Natural killer cell treated with Interleukin-12 subunit alpha and Interleukin-12 subunit beta and Interleukin-15 and Interleukin-18, amount 100 ng/mL, for 72 hours (primary cell): ENCODE measurements around the gene NEU4. TPM values are rescaled to one million over a fixed set of nuclear protein-coding genes. Genes with fewer than 3 reads are reported as not detected.
"Not testable (repeated sequence)": the region's sequence is repeated elsewhere in the genome, so short reads cannot be mapped to it uniquely, and the experiment has no call there.

Experiments
- ATAC-seq, 2 donors: fragments of 150-1000 bp; cut with Tn5 transposase in 1 of 2; sonication (Bioruptor Pico), chemical (Tn5 transposase) in 1 of 2; 2 replicates each; pipeline ENCODE4 v1.10.0; 2021
- DNase-seq: peaks from one replicate; pipeline ENCODE4 v3.0.0; 2022; ENCODE audit warnings: low spot score
- H3K27ac Mint-ChIP-seq, 2 donors: 1 replicate in 1 of 2; 2 replicates in 1 of 2; pipeline ENCODE4 v1.8.0; 2022; ENCODE audit warnings: mixed read lengths in 2 of 2, mild to moderate bottlenecking in 1 of 2, moderate library complexity in 1 of 2
- H3K27me3 Mint-ChIP-seq, 2 donors: 1 replicate in 1 of 2; 2 replicates in 1 of 2; pipeline ENCODE4 v1.8.0; 2022; ENCODE audit warnings: mixed read lengths in 2 of 2
- H3K36me3 Mint-ChIP-seq: one replicate; pipeline ENCODE4 v1.8.0; 2022; ENCODE audit warnings: mixed read lengths
- H3K4me1 Mint-ChIP-seq, 2 donors: 1 replicate in 1 of 2; 2 replicates in 1 of 2; pipeline ENCODE4 v1.8.0; 2022; ENCODE audit warnings: low read depth in 2 of 2, mixed read lengths in 2 of 2, mild to moderate bottlenecking in 1 of 2
- H3K4me3 Mint-ChIP-seq: one replicate; pipeline ENCODE4 v1.8.0; 2022; ENCODE audit warnings: mixed read lengths
- H3K9me3 Mint-ChIP-seq: 2 replicates; pipeline ENCODE4 v1.8.0; 2022; ENCODE audit warnings: mixed read lengths
- total RNA-seq, 2 donors: library from RNA; stranded (reverse); gene quantifications; one replicate each; pipeline ENCODE4 v1.2.3, GENCODE V29; 2022

Gene NEU4
- total RNA-seq, 2 donors from 2014 or later, result 0.86 to 3.8 TPM

DNA sequence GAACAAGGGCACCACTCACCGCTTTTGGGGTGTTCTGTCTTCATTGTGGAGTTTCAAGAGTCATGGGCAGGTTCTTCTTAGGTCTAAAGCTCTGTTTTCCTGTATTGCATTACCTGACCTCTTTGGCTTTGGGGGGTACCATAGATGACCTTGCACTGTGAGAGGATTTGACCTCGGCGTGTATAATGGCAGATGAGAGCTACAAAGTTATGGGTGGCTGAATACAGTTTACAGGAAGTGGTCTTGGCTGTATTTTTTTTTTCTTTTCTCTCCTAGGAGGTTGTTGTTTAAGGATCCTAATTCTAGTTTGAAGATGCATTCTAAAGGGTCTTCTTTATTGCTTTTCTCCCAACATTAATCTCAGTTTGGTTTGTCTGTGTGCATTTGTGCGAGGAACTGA is 20.9 kb upstream of the NEU4 start:
- peaks cover 36 to 42% of the 10 kb centered on the region in 2 donors for H3K4me1 Mint-ChIP-seq
- peaks cover 0 to 2% of the 10 kb centered on the region in 2 donors for H3K27me3 Mint-ChIP-seq
- H3K9me3 Mint-ChIP-seq, result peaks cover 5% of the 10 kb centered on the region
- peak; percentile 43 to 65 for ATAC-seq
- peaks cover 9% of the 10 kb centered on the region for H3K36me3 Mint-ChIP-seq
- H3K4me3 Mint-ChIP-seq, result peak overlapping the region; percentile 71
- no peak for DNase-seq
- peak overlapping the region; percentile 82 to 92 for H3K27ac Mint-ChIP-seq

GRCh38 chr2:241788572-241788971 is 20.4 kb upstream of the NEU4 start:
- H3K4me1 Mint-ChIP-seq, result peaks cover 39 to 47% of the 10 kb centered on the region in 2 donors
- peak overlapping the region; percentile 71 for H3K4me3 Mint-ChIP-seq
- H3K36me3 Mint-ChIP-seq, result peaks cover 9% of the 10 kb centered on the region
- peaks cover 2 to 4% of the 10 kb centered on the region in 2 donors for H3K27me3 Mint-ChIP-seq
- H3K27ac Mint-ChIP-seq, result peak overlapping the region; percentile 82 to 92
- peaks cover 5% of the 10 kb centered on the region for H3K9me3 Mint-ChIP-seq
- ATAC-seq (peak; percentile 92 to 93), DNase-seq (peak; percentile 79)

- H3K4me3 Mint-ChIP-seq, DNase-seq, H3K27ac Mint-ChIP-seq, ATAC-seq, H3K9me3 Mint-ChIP-seq, H3K27me3 Mint-ChIP-seq, H3K36me3 Mint-ChIP-seq: not testable (repeated sequence)
- H3K4me1 Mint-ChIP-seq, result peaks cover 39 to 42% of the 10 kb centered on the region in 2 donors
Measured at GRCh38 chr2:241791385-241791784, 17.6 kb upstream of the NEU4 start.

DNA sequence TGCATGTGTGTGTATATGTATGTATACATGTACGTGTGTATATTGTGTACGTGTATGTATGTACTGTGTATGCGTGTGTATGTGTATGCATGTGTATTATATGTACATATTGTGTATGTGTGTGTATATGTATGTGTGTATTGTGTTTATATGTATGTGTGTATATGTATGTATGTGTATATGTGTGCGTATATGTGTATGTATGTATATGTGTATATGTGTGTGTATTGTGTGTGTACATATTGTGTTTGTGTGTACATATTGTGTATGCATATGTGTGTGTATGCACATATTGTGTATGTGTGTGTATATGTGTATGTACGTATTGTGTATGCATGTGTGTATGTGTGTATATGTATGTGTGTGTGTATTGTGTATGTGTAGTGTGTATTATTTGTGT is 15.6 kb upstream of the NEU4 start:
- H3K4me3 Mint-ChIP-seq, result no peak overlapping the region
- H3K36me3 Mint-ChIP-seq, result peaks cover 9% of the 10 kb centered on the region
- peaks cover 5 to 8% of the 10 kb centered on the region in 2 donors for H3K27me3 Mint-ChIP-seq
- H3K4me1 Mint-ChIP-seq, result peaks cover 22 to 27% of the 10 kb centered on the region in 2 donors
- H3K27ac Mint-ChIP-seq, result no peak overlapping the region
- ATAC-seq (no peak), DNase-seq (no peak)
- peaks cover under 1% of the 10 kb centered on the region for H3K9me3 Mint-ChIP-seq

DNA sequence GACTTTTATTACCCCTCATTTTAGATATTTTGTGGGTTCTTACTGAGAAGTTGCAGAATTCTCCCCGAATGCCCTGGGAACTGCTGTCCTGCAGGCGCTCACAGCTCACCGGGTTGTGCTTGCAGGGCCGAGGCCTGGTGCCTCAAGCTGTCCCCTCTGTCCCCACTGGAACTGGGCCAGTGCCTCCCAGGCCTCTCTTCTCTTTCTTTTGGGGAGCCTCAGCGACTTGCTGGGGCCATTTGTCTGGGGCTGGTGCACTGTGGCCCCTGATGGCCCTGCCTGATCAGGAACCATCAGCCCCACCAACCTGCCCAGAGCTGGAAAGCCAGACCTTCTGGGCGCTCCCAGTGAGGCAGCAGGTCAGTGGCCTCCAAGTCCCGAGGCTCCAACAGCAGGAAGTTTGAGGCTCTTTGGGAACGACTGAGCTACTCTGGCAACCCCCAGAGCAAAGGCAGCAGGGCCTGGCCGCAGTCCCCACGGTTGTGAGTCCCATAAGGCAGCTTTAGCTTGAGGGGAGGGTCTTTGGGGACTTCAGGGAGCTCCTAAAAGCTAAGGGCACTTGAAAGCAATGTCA is 14.7 kb upstream of the NEU4 start:
- Mint-ChIP-seq H3K9me3 (no peaks in the 10 kb centered on the region), H3K27me3 (peaks cover 5 to 8% of the 10 kb centered on the region in 2 donors), H3K4me1 (peaks cover 12 to 17% of the 10 kb centered on the region in 2 donors), H3K4me3 (no peak overlapping the region), H3K36me3 (peaks cover 9% of the 10 kb centered on the region), H3K27ac (no peak overlapping the region)
- no peak for ATAC-seq
- no peak for DNase-seq

GRCh38 chr2:241795021-241795999 is 13.7 kb upstream of the NEU4 start:
- ATAC-seq, result no peak
- DNase-seq, result no peak
- Mint-ChIP-seq H3K4me3 (no peak overlapping the region), H3K9me3 (no peaks in the 10 kb centered on the region), H3K4me1 (peaks cover 8 to 13% of the 10 kb centered on the region in 2 donors), H3K27ac (no peak overlapping the region), H3K27me3 (peaks cover 5 to 8% of the 10 kb centered on the region in 2 donors), H3K36me3 (peaks cover 8% of the 10 kb centered on the region)

DNA sequence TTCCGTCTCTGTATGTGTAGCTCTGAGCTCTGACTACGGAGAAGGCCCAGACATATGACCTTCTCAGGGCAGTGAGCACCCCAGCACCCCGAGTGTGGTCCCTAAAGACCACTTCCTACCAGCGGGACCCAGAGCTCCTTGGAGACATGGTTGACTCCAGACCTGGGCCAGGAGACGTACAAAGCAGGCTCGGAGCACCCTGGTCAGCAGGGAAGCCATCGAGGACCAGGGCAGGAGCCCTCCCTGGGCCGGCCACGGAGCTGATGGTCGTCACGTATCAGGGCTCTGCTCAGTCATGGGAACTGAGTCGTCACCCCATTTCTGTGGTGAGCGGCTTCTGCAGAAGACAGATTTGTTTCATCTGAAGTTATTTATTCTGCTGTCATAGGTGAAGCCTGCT is 12.8 kb upstream of the NEU4 start:
- Mint-ChIP-seq H3K27me3 (peaks cover 5 to 10% of the 10 kb centered on the region in 2 donors), H3K4me1 (peaks cover 4 to 8% of the 10 kb centered on the region in 2 donors), H3K36me3 (no peaks in the 10 kb centered on the region), H3K4me3 (no peak overlapping the region), H3K27ac (no peak overlapping the region), H3K9me3 (no peaks in the 10 kb centered on the region)
- DNase-seq (no peak), ATAC-seq (no peak)

- H3K4me3 Mint-ChIP-seq, result no peak overlapping the region
- ATAC-seq, result no peak
- H3K36me3 Mint-ChIP-seq, result no peaks in the 10 kb centered on the region
- no peaks in the 10 kb centered on the region for H3K9me3 Mint-ChIP-seq
- H3K27me3 Mint-ChIP-seq, result peaks cover 5 to 10% of the 10 kb centered on the region in 2 donors
- no peak overlapping the region for H3K27ac Mint-ChIP-seq
- DNase-seq, result no peak
- H3K4me1 Mint-ChIP-seq, result peaks cover 4 to 8% of the 10 kb centered on the region in 2 donors
Measured at GRCh38 chr2:241796610-241797138, 12.3 kb upstream of the NEU4 start.

DNA sequence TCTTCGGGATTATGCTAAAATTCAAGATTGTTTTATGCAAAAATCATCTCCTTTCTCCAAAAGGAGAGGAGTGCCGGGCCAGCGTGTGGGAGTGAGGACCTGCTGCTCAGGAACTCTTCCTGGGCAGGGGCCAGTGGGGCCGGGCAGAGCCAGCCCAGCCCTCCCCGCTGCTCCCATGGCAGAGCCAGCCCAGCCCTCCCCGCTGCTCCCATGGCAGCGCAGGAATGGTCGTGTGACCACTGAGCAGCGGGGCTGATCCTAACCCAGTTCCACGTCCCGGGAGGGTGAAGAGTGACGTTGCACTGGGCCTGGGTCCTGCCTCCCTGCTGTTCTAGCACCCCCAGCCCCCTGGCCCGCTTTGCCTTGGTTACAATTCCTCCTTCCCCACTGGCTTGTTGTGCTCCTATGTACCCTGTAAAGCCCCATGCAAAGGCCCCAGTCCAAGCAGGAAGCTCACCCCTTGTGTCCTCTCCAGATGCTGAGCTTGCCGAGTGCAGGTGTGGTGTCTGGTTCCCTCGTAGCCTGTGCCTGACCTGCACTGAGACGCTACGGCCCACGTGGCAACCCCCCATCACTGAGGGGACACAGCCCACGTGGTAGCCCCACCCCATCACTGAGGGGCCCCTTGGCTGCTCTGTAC is 11.4 kb upstream of the NEU4 start:
- H3K4me1 Mint-ChIP-seq, result peaks cover 4 to 8% of the 10 kb centered on the region in 2 donors
- H3K27me3 Mint-ChIP-seq, result peaks cover 5 to 7% of the 10 kb centered on the region in 2 donors
- H3K36me3 Mint-ChIP-seq, result no peaks in the 10 kb centered on the region
- ATAC-seq (no peak), DNase-seq (no peak)
- H3K4me3 Mint-ChIP-seq, result no peak overlapping the region
- H3K27ac Mint-ChIP-seq, result no peak overlapping the region
- H3K9me3 Mint-ChIP-seq, result no peaks in the 10 kb centered on the region

- Mint-ChIP-seq H3K27me3 (peaks cover 5 to 7% of the 10 kb centered on the region in 2 donors), H3K9me3 (no peaks in the 10 kb centered on the region), H3K27ac (no peak overlapping the region), H3K36me3 (no peaks in the 10 kb centered on the region), H3K4me3 (no peak overlapping the region), H3K4me1 (peaks cover 5 to 8% of the 10 kb centered on the region in 2 donors)
- DNase-seq, result no peak
- no peak for ATAC-seq
Measured at GRCh38 chr2:241798081-241798630, 10.8 kb upstream of the NEU4 start.

DNA sequence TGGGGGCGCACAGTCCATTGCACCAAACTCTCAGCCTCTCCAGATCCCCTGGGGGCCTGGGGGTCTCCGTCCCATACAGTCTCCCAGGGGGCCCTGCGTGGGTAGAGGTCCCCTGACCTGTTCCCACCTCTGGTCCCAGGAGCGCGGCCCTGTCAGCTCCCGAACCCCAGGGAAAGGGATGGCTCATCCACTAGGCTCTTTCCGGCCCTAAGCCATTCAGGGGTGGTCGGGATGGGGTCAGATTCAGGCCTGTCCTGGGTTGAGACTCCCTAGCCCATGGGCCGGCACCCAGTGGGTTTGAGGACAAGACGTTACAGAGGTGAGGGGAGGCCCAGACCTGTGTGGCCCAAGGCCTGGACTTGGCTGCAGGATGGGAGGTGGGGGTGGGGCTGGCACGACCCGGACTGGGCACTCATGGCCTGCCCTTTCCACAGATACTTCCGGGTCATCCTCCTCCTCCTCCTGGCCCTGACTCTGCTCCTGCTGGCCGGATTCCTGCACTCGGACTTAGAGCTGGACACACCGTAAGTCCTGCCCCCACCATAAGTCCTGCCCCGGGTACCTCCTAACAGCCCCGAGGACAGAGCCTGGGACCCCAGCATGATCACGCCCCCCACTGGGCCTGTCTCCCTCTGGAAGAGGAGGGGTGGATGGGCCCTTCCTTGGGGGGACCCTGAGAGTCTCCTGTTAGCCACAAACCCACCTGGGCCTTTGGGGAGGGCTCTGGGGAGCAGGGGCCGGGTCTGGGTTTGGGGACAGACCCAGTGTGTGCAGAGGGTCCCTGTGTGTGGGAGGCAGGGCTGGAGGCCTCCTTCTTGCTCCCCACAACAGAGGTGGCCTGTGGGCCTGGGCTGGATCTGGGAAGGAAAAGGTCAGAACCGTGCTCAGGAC is 10.1 kb upstream of the NEU4 start:
- Mint-ChIP-seq H3K4me3 (no peak overlapping the region), H3K9me3 (no peaks in the 10 kb centered on the region), H3K27me3 (peaks cover 0 to 10% of the 10 kb centered on the region in 2 donors), H3K4me1 (peaks cover 5 to 6% of the 10 kb centered on the region in 2 donors), H3K27ac (no peak overlapping the region), H3K36me3 (no peaks in the 10 kb centered on the region)
- no peak for ATAC-seq
- no peak for DNase-seq

DNA sequence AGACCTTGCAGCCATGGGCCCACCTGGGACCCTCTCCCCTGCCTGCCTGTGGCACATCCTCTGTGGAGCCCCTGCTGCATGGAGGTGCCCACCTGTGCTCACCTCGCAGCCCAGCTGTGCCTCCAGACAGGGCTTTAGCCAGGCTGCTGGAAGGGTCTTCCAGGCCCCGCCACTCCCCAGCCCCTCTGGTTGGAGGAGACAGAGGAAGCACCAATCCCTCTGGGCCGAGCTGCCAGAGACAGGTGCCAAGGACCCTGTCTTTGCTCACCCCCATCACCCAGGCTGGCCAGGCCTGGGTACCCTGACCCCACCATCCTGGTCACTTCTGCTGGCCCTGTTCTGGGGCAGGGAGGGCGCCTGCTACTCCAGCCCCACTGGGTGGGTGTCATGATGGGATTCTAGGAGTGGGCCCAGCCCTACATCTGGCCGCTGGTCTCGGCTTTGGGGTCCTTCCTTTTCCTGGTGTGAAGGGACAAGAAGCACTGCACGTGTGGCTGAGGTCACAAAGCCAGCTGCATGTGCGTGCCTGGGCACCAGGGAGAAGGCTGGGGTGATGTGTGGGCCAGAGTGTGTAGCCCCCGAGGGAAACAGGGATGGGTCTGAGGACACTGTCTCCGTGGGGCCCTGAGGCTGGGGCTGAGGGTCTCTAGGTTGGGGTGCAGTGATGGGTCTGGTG is 9.3 kb upstream of the NEU4 start:
- Mint-ChIP-seq H3K4me3 (no peak overlapping the region), H3K9me3 (no peaks in the 10 kb centered on the region), H3K36me3 (no peaks in the 10 kb centered on the region), H3K27me3 (peaks cover 0 to 10% of the 10 kb centered on the region in 2 donors), H3K27ac (no peak overlapping the region), H3K4me1 (peaks cover 5 to 6% of the 10 kb centered on the region in 2 donors)
- DNase-seq (no peak), ATAC-seq (no peak)
